Pancreas (tissue), 10 donors: ENCODE data around the gene DDX39B. TPM values are rescaled to one million over a fixed set of nuclear protein-coding genes. Genes with fewer than 3 reads are reported as not detected.

ENCODE experiments used
- ATAC-seq, 4 donors: fragments of 200-7000 bp; cut with Tn5 transposase; one replicate each; pipeline versions ENCODE4 v1.8.0 to v1.9.1; 2020; ENCODE audit warnings: mild to moderate bottlenecking in 4 of 4, moderate library complexity in 4 of 4
- DNase-seq, 6 donors: peaks; one replicate each; pipeline ENCODE4 v3.0.0-alpha.2; 2020
- FAIRE-seq: peaks from 2 replicates; lab custom pipeline; 2012; peaks lifted over from hg19 to GRCh38; lab: Jason Lieb, UNC
- H3K27ac ChIP-seq, 4 donors: fragments of 200-600 bp; sonication (generic); 1 replicate in 3 of 4; 2 replicates in 1 of 4; pipeline versions ENCODE4 v1.5.0 to v1.8.0; 2020
- H3K27me3 ChIP-seq, 4 donors: fragments of 200-600 bp; one replicate each; pipeline ENCODE4 v1.8.0; 2021
- H3K36me3 ChIP-seq, 3 donors: fragments of 200-600 bp; sonication (generic) in 1 of 3; one replicate each; pipeline versions ENCODE4 v1.5.0 to v1.8.0; 2020 to 2021
- H3K4me1 ChIP-seq, 3 donors: fragments of 200-600 bp; one replicate each; pipeline ENCODE4 v1.8.0; 2021
- H3K4me3 ChIP-seq, 4 donors: fragments of 200-600 bp; sonication (generic) in 2 of 4; one replicate each; pipeline versions ENCODE4 v1.5.0 to v1.8.0; 2020 to 2021
- H3K9me3 ChIP-seq, 4 donors: fragments of 200-600 bp; one replicate each; pipeline ENCODE4 v1.8.0; 2021
- CTCF ChIP-seq, 4 donors: fragments of 200-600 bp; sonication (generic) in 3 of 4; IDR thresholded peaks; one replicate each; pipeline versions ENCODE4 v1.5.0 to v1.8.0; 2021; ENCODE audit warnings: antibody characterized with exemption in 4 of 4
- WGBS, 2 donors: extraction: QIAGEN DNeasy Blood & Tissue Kit; methylation state at CpG; one replicate each; pipeline ENCODE4 v1.1.7; 2013; 5-methylcytosine and 5-hydroxymethylcytosine counted together
- intact Hi-C, 3 donors: fragments of 100-400 bp; cut with DNase I; formaldehyde crosslinking; loops; one replicate each; pipeline versions ENCODE4 v1.11.1 to v1.14.2; 2022
- polyA plus RNA-seq, 2 donors: library from polyadenylated mRNA; stranded (reverse); fragments of 200-250 nt; gene quantifications; one replicate each; pipeline ENCODE4 v1.2.3, GENCODE V29; 2013
- total RNA-seq, 6 donors: library from RNA; stranded (reverse); fragmentation: NEBNext Ultra II Directional in 4 of 6; extraction: Animal tissue kit (Norgen Biotek cat#: 25700) in 4 of 6; gene quantifications; one replicate each; pipeline versions ENCODE4 v1.2.1 to v1.2.4, GENCODE V29; 2021 to 2023
- donor health status: healthy with polysubstance abuse.
- donor health status: DM: no; HTN: no; CAD: no; lungs with moderate emphysema.
- donor health status: DM: no; HTN: no; CAD: no.
- donor health status: control.
- donor health status: control.
- donor health status: Bipolar disorder and iron deficiency.
- donor health status: DM: yes; HTN: yes; CAD: no.
- donor health status: DM: no; HTN: no; CAD: no.
- donor health status: DM: no; HTN: no; CAD: no.
- donor health status: DM: yes; HTN: yes; CAD: no.

DDX39B gene
- total and polyA plus RNA-seq, 8 donors, result 134 to 669 (median 180) TPM

GRCh38 chr6:31525932-31526591, 15.7 kb downstream of the DDX39B start:
- DNase-seq (no peak), ATAC-seq (no peak), FAIRE-seq (no peak)
- WGBS, 2 donors, result 75 to 77% methylated on average over 4 of the region's 4 CpGs
- Histone ChIP-seq H3K27ac (no peak overlapping the region), H3K27me3 (no peaks in the 10 kb centered on the region), H3K36me3 (peaks cover 0 to 11% (median 6%) of the 10 kb centered on the region in 3 donors), H3K4me1 (peaks cover 0 to 10% (median 10%) of the 10 kb centered on the region in 3 donors), H3K4me3 (no peak overlapping the region), H3K9me3 (no peaks in the 10 kb centered on the region)
- intact Hi-C loops, result no loop called here
- no peak for TF ChIP-seq CTCF (IDR thresholded peaks at IDR 0.05)

GRCh38 chr6:31525553-31525931, 16.3 kb downstream of the DDX39B start:
- Histone ChIP-seq H3K27me3 (no peaks in the 10 kb centered on the region), H3K9me3 (no peaks in the 10 kb centered on the region), H3K4me3 (no peak overlapping the region), H3K4me1 (peaks cover 0 to 10% (median 10%) of the 10 kb centered on the region in 3 donors), H3K27ac (no peak overlapping the region), H3K36me3 (peaks cover 0 to 5% (median under 1%) of the 10 kb centered on the region in 3 donors)
- intact Hi-C loops, result no loop called here
- 65 to 73% methylated on average over 8 of the region's 8 CpGs for WGBS, 2 donors
- no peak for TF ChIP-seq CTCF (IDR thresholded peaks at IDR 0.05)
- DNase-seq (no peak), ATAC-seq (no peak), FAIRE-seq (no peak)

GRCh38 chr6:31521835-31522234, 20.0 kb downstream of the DDX39B start:
- Histone ChIP-seq H3K36me3 (no peaks in the 10 kb centered on the region), H3K27me3 (no peaks in the 10 kb centered on the region), H3K4me3 (no peak overlapping the region), H3K27ac (no peak overlapping the region), H3K4me1 (no peaks in the 10 kb centered on the region), H3K9me3 (no peaks in the 10 kb centered on the region)
- no peak for TF ChIP-seq CTCF (IDR thresholded peaks at IDR 0.05)
- FAIRE-seq (no peak), ATAC-seq (no peak), DNase-seq (no peak)
- intact Hi-C loops, result no loop called here
- 70 to 73% methylated on average over 3 of the region's 3 CpGs for WGBS, 2 donors

GRCh38 chr6:31513456-31514165, 28.2 kb downstream of the DDX39B start:
- WGBS, 2 donors, result 58 to 59% methylated on average over 5 of the region's 5 CpGs
- FAIRE-seq, result no peak

More at GRCh38 chr6:31513456-31514165, 28.2 kb downstream of the DDX39B start:
- no peak for DNase-seq
- H3K36me3 ChIP-seq, result no peaks in the 10 kb centered on the region
- no peak for ATAC-seq
- H3K4me3 ChIP-seq, result no peak overlapping the region
- TF ChIP-seq CTCF (IDR thresholded peaks at IDR 0.05), result no peak
- no peaks in the 10 kb centered on the region for H3K27me3 ChIP-seq
- H3K9me3 ChIP-seq, result no peaks in the 10 kb centered on the region
- H3K27ac ChIP-seq, result no peak overlapping the region
- intact Hi-C loops, result no loop called here
- no peaks in the 10 kb centered on the region for H3K4me1 ChIP-seq
